GM15510 (cell line): ENCODE measurements around the gene MRPS5.

ENCODE experiments used
- POLR2A ChIP-seq: IDR thresholded peaks from 3 replicates; pipeline ENCODE4 v1.6.1; 2011; ENCODE audit warnings: borderline replicate concordance; ENCODE audit not compliant: insufficient read length; ENCODE audit errors: extremely low read depth

MRPS5 gene

GRCh38 chr2:95048825-95049682, 72.6 kb downstream of the MRPS5 start:
- no peak for TF ChIP-seq POLR2A

GRCh38 chr2:95047629-95048510, 73.7 kb downstream of the MRPS5 start:
- no peak for TF ChIP-seq POLR2A

- no peak for TF ChIP-seq POLR2A
Observed at GRCh38 chr2:95046371-95047112, 75.1 kb downstream of the MRPS5 start.

GRCh38 chr2:95044601-95045000, 77.0 kb downstream of the MRPS5 start:
- TF ChIP-seq POLR2A = no peak

- TF ChIP-seq POLR2A = no peak
Observed at GRCh38 chr2:95043300-95044093, 78.1 kb downstream of the MRPS5 start.

- TF ChIP-seq POLR2A = no peak
Observed at GRCh38 chr2:95042472-95043271, 78.9 kb downstream of the MRPS5 start.

- TF ChIP-seq POLR2A = no peak
Observed at GRCh38 chr2:95041824-95042442, 79.7 kb downstream of the MRPS5 start.

- TF ChIP-seq POLR2A = no peak
Observed at GRCh38 chr2:95041060-95041823, 80.4 kb downstream of the MRPS5 start.

GRCh38 chr2:95040426-95040825, 81.2 kb downstream of the MRPS5 start:
- TF ChIP-seq POLR2A = no peak

- no peak for TF ChIP-seq POLR2A
Observed at GRCh38 chr2:95039978-95040377, 81.6 kb downstream of the MRPS5 start.

GRCh38 chr2:95039363-95039762, 82.2 kb downstream of the MRPS5 start:
- TF ChIP-seq POLR2A = no peak

- TF ChIP-seq POLR2A = no peak
Observed at GRCh38 chr2:95038635-95039298, 82.8 kb downstream of the MRPS5 start.

- no peak for TF ChIP-seq POLR2A
Observed at GRCh38 chr2:95037384-95037839, 84.2 kb downstream of the MRPS5 start.
